ENCODE results near the gene NPHP1.

GRCh38 chr2:110211938-110212858, 7.4 kb upstream of the NPHP1 start, which contains the start of gene MTLN:
- TF ChIP-seq CTCF (conservative IDR thresholded peaks at IDR 0.05 in 1 of 2, IDR thresholded peaks at IDR 0.05 in 1 of 2; ENCODE audit: extremely low read depth in 1 of 2, insufficient read depth in 1 of 2, low read depth in 1 of 2, low read length in 2 of 2): no peak
- TF ChIP-seq EZH2 (IDR thresholded peaks at IDR 0.05; ENCODE audit: borderline replicate concordance, low read length): no peak
